H1 (cell line): Measurements from ENCODE around the gene TNS4. TPM values are rescaled to one million over a fixed set of nuclear protein-coding genes. Genes with fewer than 3 reads are reported as not detected.

ENCODE experiments used
- EGR1 ChIP-seq: IDR thresholded peaks from 2 replicates; pipeline ENCODE4 v1.6.1; 2011; ENCODE audit warnings: low read depth, low read length, borderline replicate concordance
- polyA plus RNA-seq, 7 experiments: library from polyadenylated mRNA; depleted of rRNA in 3 of 7; stranded (reverse) in 5 of 7; unstranded in 2 of 7; fragments of >200 nt in 5 of 7; fragments of 200-250 nt in 2 of 7; gene quantifications; 1 replicate in 5 of 7; 2 replicates in 1 of 7; 4 replicates in 1 of 7; pipeline versions ENCODE4 v1.2.1 to v1.2.3, GENCODE V29; 2011 to 2013; ENCODE audit warnings: missing spikeins in 2 of 7, mixed read lengths in 2 of 7
- total RNA-seq: library from RNA; stranded (reverse); fragmentation: NEBNext Ultra II Directional; extraction: Animal tissue kit (Norgen Biotek cat#: 25700); gene quantifications from 2 replicates; pipeline ENCODE4 v1.2.1, GENCODE V29; 2021

TNS4 gene
- total and polyA plus RNA-seq, 2 of the 8 experiments (the other 6 are each of a cell fraction or from before 2014, with no cell fraction given): 0.20 to 0.21 TPM

DNA sequence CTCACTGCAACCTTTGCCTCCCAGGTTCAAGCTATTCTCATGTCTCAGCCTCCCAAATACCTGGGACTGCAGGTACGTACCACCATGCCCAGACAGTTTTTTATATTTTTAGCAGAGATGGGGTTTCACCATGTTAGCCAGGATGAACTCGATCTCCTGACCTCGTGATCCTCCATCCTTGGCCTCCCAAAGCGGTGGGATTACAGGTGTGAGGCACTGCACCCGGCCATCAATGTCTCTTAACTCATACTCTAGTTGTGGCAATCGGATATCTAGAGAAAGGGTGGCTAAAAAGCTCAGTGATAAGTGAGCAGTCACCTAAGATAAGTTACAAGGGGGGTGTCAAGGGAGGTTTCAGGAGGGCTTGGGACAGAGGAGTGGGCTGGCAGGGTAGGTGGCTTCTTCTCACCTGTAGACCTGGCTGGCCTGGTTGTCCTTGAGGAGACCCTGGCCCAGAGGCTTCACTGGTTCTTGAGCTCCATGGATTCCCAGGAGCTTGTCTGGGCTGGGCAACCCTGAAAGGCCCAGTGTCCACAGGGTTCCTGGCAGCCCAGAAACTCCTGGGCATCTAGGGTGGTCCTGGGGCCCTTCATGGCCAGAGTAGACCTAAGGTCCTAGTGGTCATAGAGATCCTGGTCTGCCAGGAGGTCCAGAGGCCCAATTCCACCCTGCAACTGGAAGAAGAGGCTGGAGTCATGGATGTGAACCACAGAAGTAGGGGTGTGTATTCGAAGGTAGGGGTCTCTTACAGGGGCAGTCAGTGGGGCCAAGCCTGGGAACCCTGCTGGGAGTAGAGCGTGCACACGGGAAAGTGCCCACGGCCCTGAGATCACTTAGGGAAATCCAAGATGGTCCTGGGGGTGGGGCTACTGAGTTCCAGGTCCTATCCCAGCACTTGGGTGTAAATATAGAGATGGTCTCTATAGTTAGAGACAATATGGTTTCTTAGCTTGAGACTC, 70.9 kb downstream of the TNS4 start (continued):
- TF ChIP-seq EGR1: no peak
